ENCODE measurements around the gene CBX7.

CBX7 gene

GRCh38 chr22:39147335-39148025 is 5.0 kb downstream of the CBX7 start:
- no peak for DNase-seq (ENCODE audit: low spot score)

- no peak for DNase-seq (ENCODE audit: low spot score)
These were observed 6.0 kb downstream of the CBX7 start for GRCh38 chr22:39146256-39147101.

GRCh38 chr22:39144101-39144767 is 8.2 kb downstream of the CBX7 start:
- no peak for DNase-seq (ENCODE audit: low spot score)

GRCh38 chr22:39142088-39142680 is 10.3 kb downstream of the CBX7 start:
- no peak for DNase-seq (ENCODE audit: low spot score)

GRCh38 chr22:39139933-39140332 is 12.5 kb downstream of the CBX7 start:
- no peak for DNase-seq (ENCODE audit: low spot score)

- no peak for DNase-seq (ENCODE audit: low spot score)
These were observed 14.0 kb downstream of the CBX7 start for GRCh38 chr22:39138357-39138997.

- no peak for DNase-seq (ENCODE audit: low spot score)
These were observed 16.2 kb downstream of the CBX7 start for GRCh38 chr22:39136317-39136716.

GRCh38 chr22:39135092-39135896 is 17.2 kb downstream of the CBX7 start:
- DNase-seq (ENCODE audit: low spot score) = no peak

GRCh38 chr22:39134366-39135091 is 18.0 kb downstream of the CBX7 start:
- DNase-seq (ENCODE audit: low spot score) = no peak

- DNase-seq (ENCODE audit: low spot score) = no peak
These were observed 18.6 kb downstream of the CBX7 start for GRCh38 chr22:39133871-39134270.

- no peak for DNase-seq (ENCODE audit: low spot score)
These were observed 19.5 kb downstream of the CBX7 start for GRCh38 chr22:39132871-39133524.

GRCh38 chr22:39132281-39132680 is 20.2 kb downstream of the CBX7 start:
- no peak for DNase-seq (ENCODE audit: low spot score)

- no peak for DNase-seq (ENCODE audit: low spot score)
These were observed 21.3 kb downstream of the CBX7 start for GRCh38 chr22:39130892-39131855.

GRCh38 chr22:39130152-39130704 is 22.3 kb downstream of the CBX7 start:
- no peak for DNase-seq (ENCODE audit: low spot score)

- no peak for DNase-seq (ENCODE audit: low spot score)
These were observed 22.7 kb downstream of the CBX7 start for GRCh38 chr22:39129746-39130145.

- no peak for DNase-seq (ENCODE audit: low spot score)
These were observed 23.4 kb downstream of the CBX7 start for GRCh38 chr22:39129081-39129480.

- DNase-seq (ENCODE audit: low spot score) = no peak
These were observed 24.0 kb downstream of the CBX7 start for GRCh38 chr22:39128508-39128907.

- DNase-seq (ENCODE audit: low spot score) = no peak
These were observed 26.9 kb downstream of the CBX7 start for GRCh38 chr22:39125622-39126021.
